ENCODE data around the gene C8B. TPM values are rescaled to one million over a fixed set of nuclear protein-coding genes. Genes with fewer than 3 reads are reported as not detected.

C8B gene
- total and polyA plus RNA-seq, 2 experiments from 2014 or later: not detected

GRCh38 chr1:56898879-56899278 lies 66.9 kb downstream of the C8B start:
- Histone ChIP-seq H3K9me2 (ENCODE audit: insufficient read depth) (no peaks in the 10 kb centered on the region), H3K79me2 (ENCODE audit: insufficient read depth) (no peaks in the 10 kb centered on the region), H3K9me3 (ENCODE audit: low read depth) (no peaks in the 10 kb centered on the region), H4K20me1 (ENCODE audit: insufficient read depth) (no peaks in the 10 kb centered on the region), H3K4me3 (no peak overlapping the region), H3K4me2 (ENCODE audit: unreplicated experiment) (no peak overlapping the region), H3K4me1 (ENCODE audit: insufficient read depth) (peaks cover 8% of the 10 kb centered on the region; the same call in 1 of the 2 replicates), H3F3A (ENCODE audit: insufficient read depth) (no peaks in the 10 kb centered on the region), H2AFZ (no peak overlapping the region), H3K36me3 (ENCODE audit: low read depth) (no peaks in the 10 kb centered on the region), H3K27ac (no peak overlapping the region), H3K9ac (no peak overlapping the region), H3K27me3 (replicated peaks; ENCODE audit: insufficient read depth) (no peaks in the 10 kb centered on the region)
- no peak for DNase-seq
- in situ Hi-C loops (cut with MboI): no loop called here
- 46 to 50% methylated on average over 2 of the region's 2 CpGs for WGBS, 2 experiments (ENCODE audit: low coverage in 1 of 2, low lambda C conversion rate in 2 of 2, missing lambda C conversion rate in 2 of 2)
- no peak for TF ChIP-seq EZH2 (IDR thresholded peaks at IDR 0.05; ENCODE audit: insufficient read depth, poor library complexity, severe bottlenecking)
- TF ChIP-seq EZH2phosphoT487 (IDR thresholded peaks at IDR 0.05; ENCODE audit: insufficient read depth, low read depth): no peak

GRCh38 chr1:56898005-56898373 lies 67.8 kb downstream of the C8B start:
- Histone ChIP-seq H3K27me3 (replicated peaks; ENCODE audit: insufficient read depth) (no peaks in the 10 kb centered on the region), H3K79me2 (ENCODE audit: insufficient read depth) (no peaks in the 10 kb centered on the region), H3K9ac (no peak overlapping the region), H2AFZ (no peak overlapping the region), H3K27ac (no peak overlapping the region), H3K4me1 (ENCODE audit: insufficient read depth) (peaks cover 8% of the 10 kb centered on the region; the same call in 1 of the 2 replicates), H3K9me2 (ENCODE audit: insufficient read depth) (no peaks in the 10 kb centered on the region), H3K4me2 (ENCODE audit: unreplicated experiment) (no peak overlapping the region), H3F3A (ENCODE audit: insufficient read depth) (no peaks in the 10 kb centered on the region), H4K20me1 (ENCODE audit: insufficient read depth) (no peaks in the 10 kb centered on the region), H3K36me3 (ENCODE audit: low read depth) (no peaks in the 10 kb centered on the region), H3K4me3 (no peak overlapping the region), H3K9me3 (ENCODE audit: low read depth) (no peaks in the 10 kb centered on the region)
- in situ Hi-C loops (cut with MboI): no loop called here
- TF ChIP-seq EZH2 (IDR thresholded peaks at IDR 0.05; ENCODE audit: insufficient read depth, poor library complexity, severe bottlenecking) (no peak), EZH2phosphoT487 (IDR thresholded peaks at IDR 0.05; ENCODE audit: insufficient read depth, low read depth) (no peak)
- DNase-seq: no peak
- 85 to 100% methylated on average over 2 of the region's 2 CpGs for WGBS, 2 experiments (ENCODE audit: low coverage in 1 of 2, low lambda C conversion rate in 2 of 2, missing lambda C conversion rate in 2 of 2)

- no peak overlapping the region for H3K4me2 ChIP-seq (ENCODE audit: unreplicated experiment)
- TF ChIP-seq EZH2phosphoT487 (IDR thresholded peaks at IDR 0.05; ENCODE audit: insufficient read depth, low read depth) (no peak), EZH2 (IDR thresholded peaks at IDR 0.05; ENCODE audit: insufficient read depth, poor library complexity, severe bottlenecking) (no peak)
- H3K9me2 ChIP-seq (ENCODE audit: insufficient read depth): no peaks in the 10 kb centered on the region
- no peak overlapping the region for H3K27ac ChIP-seq
- no peaks in the 10 kb centered on the region for H3K27me3 ChIP-seq (replicated peaks; ENCODE audit: insufficient read depth)
- H3K9ac ChIP-seq: no peak overlapping the region
- H3K36me3 ChIP-seq (ENCODE audit: low read depth): no peaks in the 10 kb centered on the region
- no peak overlapping the region for H3K4me3 ChIP-seq
- no peaks in the 10 kb centered on the region for H3F3A ChIP-seq (ENCODE audit: insufficient read depth)
- no peak for DNase-seq
- H3K4me1 ChIP-seq (ENCODE audit: insufficient read depth): peaks cover 8% of the 10 kb centered on the region; the same call in 1 of the 2 replicates
- in situ Hi-C loops (cut with MboI): no loop called here
- H3K9me3 ChIP-seq (ENCODE audit: low read depth): no peaks in the 10 kb centered on the region
- H4K20me1 ChIP-seq (ENCODE audit: insufficient read depth): no peaks in the 10 kb centered on the region
- H3K79me2 ChIP-seq (ENCODE audit: insufficient read depth): no peaks in the 10 kb centered on the region
- no peak overlapping the region for H2AFZ ChIP-seq
- WGBS, 2 experiments (ENCODE audit: low coverage in 1 of 2, low lambda C conversion rate in 2 of 2, missing lambda C conversion rate in 2 of 2): 89 to 90% methylated on average over 6 of the region's 6 CpGs
Measured at GRCh38 chr1:56897150-56898004, 68.4 kb downstream of the C8B start.

GRCh38 chr1:56894014-56894413 lies 71.8 kb downstream of the C8B start:
- no peak overlapping the region for H2AFZ ChIP-seq
- H3K27ac ChIP-seq: no peak overlapping the region
- H3K4me2 ChIP-seq (ENCODE audit: unreplicated experiment): no peak overlapping the region
- no peak overlapping the region for H3K9ac ChIP-seq
- no peak overlapping the region for H3K4me3 ChIP-seq
- no peaks in the 10 kb centered on the region for H3K4me1 ChIP-seq (ENCODE audit: insufficient read depth)
- no peaks in the 10 kb centered on the region for H3K9me2 ChIP-seq (ENCODE audit: insufficient read depth)
- no peaks in the 10 kb centered on the region for H3F3A ChIP-seq (ENCODE audit: insufficient read depth)
- no peaks in the 10 kb centered on the region for H3K79me2 ChIP-seq (ENCODE audit: insufficient read depth)
- H3K9me3 ChIP-seq (ENCODE audit: low read depth): no peaks in the 10 kb centered on the region
- no peaks in the 10 kb centered on the region for H4K20me1 ChIP-seq (ENCODE audit: insufficient read depth)
- no peaks in the 10 kb centered on the region for H3K36me3 ChIP-seq (ENCODE audit: low read depth)
- no peak for DNase-seq
- no peak for TF ChIP-seq EZH2phosphoT487 (IDR thresholded peaks at IDR 0.05; ENCODE audit: insufficient read depth, low read depth)
- TF ChIP-seq EZH2 (IDR thresholded peaks at IDR 0.05; ENCODE audit: insufficient read depth, poor library complexity, severe bottlenecking): no peak
- in situ Hi-C loops (cut with MboI): no loop called here
- no peaks in the 10 kb centered on the region for H3K27me3 ChIP-seq (replicated peaks; ENCODE audit: insufficient read depth)
